ENCODE results near the gene RUNX1.
"Not testable (repeated sequence)": the region's sequence is repeated elsewhere in the genome, so short reads cannot be mapped to it uniquely, and the experiment has no call there.

RUNX1 gene

DNA sequence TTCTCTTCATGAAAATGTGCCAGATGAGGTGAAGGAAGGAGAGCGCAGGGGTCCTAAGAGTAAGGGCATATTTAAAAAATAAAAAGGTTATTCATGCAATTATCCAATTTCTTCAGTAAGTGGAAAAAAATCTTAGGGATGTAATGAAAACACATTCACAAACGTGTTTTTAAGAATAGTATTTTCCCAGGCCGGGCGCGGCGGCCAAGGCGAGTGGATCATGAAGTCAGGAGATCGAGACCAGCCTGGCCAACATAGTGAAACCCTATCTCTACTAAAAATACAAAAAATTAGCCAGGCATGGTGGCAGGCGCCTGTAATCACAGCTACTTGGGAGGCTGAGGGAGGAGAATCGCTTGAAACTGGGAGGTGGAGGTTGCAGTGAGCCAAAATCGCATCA lies 82.2 kb downstream of the RUNX1 start:
- DNase-seq, result not testable (repeated sequence)

GRCh38 chr21:34965200-34966174 lies 83.6 kb downstream of the RUNX1 start:
- no peak for DNase-seq

- DNase-seq, result no peak
Observed at GRCh38 chr21:34962586-34963222, 86.4 kb downstream of the RUNX1 start.

GRCh38 chr21:34962136-34962535 lies 87.0 kb downstream of the RUNX1 start:
- DNase-seq, result no peak

DNA sequence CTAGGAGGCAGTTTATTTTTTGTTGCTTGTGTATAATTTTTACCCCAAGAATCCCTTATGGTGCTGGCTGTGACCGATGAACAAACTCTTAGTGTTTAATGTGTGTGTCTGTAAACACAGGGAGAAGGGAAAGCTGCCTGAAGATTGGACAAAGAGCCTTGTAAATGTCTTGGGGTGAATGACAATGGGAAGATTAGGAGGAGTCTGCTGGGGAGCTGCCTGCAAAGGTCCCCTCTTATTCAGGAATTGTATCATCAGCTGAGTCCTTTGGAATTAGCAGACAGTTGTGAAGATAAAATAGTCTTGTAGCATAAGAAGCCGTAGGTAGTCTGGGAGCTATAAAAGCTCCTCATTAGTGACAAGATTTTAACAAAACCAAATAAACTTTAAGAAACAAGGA lies 88.4 kb downstream of the RUNX1 start:
- no peak for DNase-seq

DNA sequence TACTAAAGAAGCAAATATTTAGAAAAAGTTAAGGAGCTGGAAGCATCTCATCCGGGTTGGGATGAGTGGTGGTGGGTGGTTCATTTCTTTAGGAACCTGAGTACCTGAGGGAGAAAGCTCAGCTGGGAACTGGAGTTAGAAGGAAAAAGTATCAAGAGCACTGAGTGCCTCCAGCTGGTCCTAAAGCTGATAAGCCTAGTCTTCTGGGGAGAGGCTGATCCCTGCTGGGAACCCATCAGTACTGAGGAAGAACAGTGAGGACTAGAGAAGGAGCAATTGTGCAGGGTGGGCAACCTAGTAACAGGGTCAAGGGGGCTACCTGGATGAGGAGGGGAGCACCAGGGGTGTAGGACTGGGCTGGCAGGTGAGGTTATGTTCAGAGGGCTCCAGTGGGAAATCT lies 89.5 kb downstream of the RUNX1 start:
- no peak for DNase-seq

- DNase-seq, result no peak
Observed at GRCh38 chr21:34958040-34958439, 91.1 kb downstream of the RUNX1 start.

DNA sequence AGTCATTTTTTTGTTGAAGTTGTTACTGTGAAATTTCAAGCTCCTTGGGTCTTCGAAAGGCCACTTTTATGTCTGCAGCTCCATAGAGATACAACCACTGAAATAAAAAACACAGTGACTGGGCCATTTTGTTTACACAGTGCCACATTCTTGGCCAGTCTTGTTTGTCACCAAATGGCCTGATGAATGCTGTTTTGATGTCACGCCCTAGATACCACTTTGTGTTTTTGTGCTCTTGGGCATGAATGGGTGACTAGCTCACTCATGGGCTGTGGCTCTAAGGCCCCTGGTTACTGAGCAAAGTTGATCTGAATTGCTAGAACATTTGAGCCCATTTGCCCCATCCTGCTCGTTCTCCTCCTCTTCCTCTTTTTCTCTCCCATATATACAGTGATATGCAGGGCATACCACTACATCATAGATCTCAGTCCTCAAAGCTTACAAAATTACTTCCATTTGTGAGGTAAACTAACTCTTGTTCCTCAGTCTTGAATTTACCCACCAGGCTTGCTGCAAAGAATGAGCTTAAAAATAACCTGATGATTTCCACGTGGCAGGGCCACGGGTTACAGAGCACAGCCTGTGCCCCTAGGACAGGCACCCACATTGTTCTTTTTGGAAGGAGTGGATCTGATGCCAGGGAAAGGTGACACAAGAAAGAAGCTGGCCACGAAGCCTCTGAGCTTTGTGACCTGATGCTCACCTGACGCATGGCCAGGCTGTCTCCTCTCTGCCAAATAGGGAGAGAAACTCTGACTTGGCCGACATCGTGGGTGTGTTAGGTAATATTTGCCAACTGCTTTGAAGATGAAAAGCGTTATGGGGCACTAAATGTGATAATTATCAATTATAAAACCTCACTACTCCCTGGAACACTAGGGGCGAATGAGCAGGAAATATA lies 92.4 kb downstream of the RUNX1 start:
- DNase-seq, result no peak

DNA sequence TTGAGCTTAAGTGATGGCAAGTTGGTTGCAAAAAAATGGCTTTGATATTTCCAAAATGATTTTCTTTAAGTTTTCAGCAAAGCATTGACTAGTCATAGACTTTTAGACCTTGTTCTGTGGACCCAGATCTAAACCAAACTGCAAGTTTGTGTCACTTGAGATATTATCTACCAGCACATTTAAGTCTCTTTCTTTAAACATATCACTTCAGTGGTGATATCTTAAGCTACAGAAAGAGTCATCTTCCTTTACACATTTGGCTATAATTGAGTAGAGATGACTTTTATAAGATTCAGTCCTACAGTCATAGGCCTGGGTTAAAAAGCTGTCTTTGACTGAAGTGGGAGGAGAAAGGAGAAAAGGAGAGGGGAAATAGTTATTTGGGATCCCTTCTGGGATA lies 95.2 kb downstream of the RUNX1 start:
- DNase-seq, result no peak

DNA sequence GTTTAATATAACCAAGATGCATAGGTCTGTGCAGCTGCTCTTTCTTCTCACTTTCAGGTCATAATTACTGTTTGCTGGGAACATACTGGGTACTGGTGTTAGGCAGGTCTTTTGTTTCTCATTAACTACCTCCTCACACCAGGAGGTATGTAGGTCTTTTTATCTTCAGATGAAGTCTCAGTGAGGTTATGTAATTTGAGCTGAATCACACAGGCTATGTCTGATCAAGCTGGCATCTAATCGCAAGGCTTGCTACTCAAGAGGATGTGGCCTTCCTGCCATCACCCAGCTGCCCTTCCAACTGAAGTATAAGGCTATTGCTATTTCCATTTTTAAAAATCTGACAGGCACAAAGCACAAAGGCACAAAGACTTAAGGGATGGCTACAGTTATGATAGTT lies 96.4 kb downstream of the RUNX1 start:
- DNase-seq, result no peak

GRCh38 chr21:34951868-34952267 lies 97.2 kb downstream of the RUNX1 start:
- DNase-seq, result not testable (repeated sequence)

GRCh38 chr21:34950980-34951379 lies 98.1 kb downstream of the RUNX1 start:
- DNase-seq, result no peak

- DNase-seq, result no peak
Observed at GRCh38 chr21:34949499-34949898, 99.6 kb downstream of the RUNX1 start.

DNA sequence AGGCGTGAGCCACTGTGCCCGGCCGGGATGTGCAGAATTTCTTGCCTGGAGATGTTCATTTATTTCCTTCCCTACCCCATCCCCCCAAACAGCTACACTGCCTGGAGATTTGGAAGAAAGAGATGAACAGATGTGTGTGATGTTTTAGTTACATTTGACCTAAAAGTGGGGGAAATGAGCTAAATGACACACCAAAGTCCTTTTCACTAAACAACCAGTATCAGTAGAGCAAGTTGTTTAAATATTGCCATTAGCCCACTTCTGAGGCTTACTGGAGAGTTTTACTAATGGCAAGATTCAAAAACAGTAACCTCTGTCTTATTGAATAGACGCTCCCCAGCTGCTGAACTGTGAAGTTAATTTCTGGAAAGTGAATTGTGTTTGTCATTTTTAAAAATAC lies 100.1 kb downstream of the RUNX1 start:
- no peak for DNase-seq

GRCh38 chr21:34948157-34948556 lies 100.9 kb downstream of the RUNX1 start:
- no peak for DNase-seq

DNA sequence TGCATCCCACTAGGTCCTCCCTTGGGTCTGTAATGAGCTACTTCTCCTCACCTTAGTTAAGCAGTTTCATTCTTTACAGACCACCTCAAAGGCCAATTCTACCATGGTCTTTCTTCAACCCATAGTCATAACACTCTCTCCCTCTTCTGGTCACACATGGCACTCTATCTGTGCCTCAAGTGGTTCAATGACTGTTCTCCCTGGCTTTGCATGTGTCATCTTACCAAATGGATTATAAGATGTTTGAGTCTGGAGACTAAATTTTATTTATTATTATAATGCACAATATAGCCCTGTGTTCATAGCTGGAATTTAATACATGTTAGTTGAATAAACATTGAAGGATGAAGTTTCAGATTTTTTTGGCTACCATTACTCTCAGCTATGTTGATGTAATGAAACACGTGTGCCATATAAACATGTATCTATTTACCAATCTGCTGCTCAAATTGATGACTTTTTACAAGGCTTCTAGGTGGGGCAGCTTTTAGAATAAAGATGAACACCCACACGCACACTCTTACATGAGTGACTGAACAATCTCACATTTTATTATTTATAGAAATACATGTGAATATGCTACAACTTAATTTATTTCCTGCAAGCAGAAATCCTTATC lies 102.1 kb downstream of the RUNX1 start:
- no peak for DNase-seq

- no peak for DNase-seq
Observed at GRCh38 chr21:34946385-34946840, 102.7 kb downstream of the RUNX1 start.

- no peak for DNase-seq
Observed at GRCh38 chr21:34945288-34945687, 103.8 kb downstream of the RUNX1 start.

DNA sequence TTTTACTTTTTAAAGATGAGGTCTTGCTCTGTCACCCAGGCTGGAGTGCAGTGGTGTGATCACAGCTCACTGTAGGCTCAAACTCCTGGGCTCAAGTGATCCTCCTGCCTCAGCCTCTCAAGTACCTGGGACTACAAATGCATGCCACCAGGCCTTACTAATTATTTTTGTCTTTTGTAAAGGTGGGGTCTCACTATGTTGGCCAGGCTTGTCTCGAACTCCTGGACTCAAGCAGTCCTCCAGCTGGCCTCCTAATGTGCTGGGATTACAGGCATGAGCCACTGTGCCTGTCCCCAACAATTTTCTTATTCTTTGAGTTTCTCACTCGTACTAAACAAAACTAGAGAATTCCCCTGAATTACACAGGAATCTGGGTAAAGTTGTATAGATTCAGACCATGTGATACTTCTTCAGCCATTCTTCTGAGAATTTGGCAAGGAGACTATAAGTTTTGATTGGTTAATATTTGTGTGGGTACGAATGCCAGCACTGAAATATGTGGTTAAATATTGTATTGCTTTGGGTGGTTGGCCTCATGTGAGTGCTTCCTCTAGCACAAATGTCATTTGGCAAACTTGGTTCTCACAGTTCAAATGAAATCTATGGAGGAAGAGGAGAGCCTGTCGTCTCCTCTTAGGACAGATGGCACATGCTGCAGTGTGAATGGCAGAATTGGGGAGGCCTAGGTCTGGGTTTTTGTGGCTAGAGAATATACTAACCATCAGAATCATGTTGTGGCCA lies 104.9 kb downstream of the RUNX1 start:
- no peak for DNase-seq

DNA sequence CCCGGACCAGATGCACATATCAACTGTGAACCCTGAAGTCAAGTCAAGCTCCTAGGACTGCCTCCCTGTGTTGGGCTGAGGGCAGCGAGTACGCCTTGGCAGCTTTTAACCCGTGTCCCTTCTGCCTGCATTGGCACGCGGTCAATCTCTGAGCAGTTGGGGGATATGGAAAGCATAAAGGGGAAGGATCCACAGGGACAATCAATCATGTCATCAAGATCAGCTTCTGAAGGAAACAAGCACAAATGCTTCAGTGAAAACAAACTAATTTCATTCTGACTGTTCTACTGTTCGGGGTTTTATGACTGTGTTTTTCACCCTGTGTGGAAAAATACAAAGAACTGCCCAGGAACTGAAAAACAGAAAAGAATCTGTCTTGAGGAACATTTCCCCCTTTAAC lies 106.2 kb downstream of the RUNX1 start:
- DNase-seq, result no peak

DNA sequence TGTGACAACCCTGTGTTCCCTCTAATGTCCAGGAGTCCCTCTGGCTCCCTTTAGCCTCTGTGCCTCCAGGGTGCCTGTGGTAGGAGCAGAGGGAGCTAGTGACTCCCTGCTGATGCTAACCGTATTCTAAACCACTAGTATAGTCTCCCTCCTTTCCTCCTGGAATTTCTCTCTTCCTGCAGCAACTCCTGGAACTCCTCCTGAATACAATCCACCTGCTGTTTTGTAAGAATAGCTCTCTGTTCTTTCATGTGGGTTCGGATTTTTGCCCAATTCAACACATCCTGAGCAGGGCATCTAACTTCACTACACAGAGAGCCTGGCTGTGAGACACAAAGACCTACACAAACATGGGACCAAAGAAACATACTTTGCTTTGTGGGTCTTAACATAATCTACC lies 107.9 kb downstream of the RUNX1 start:
- DNase-seq, result no peak

All from activated CD4-positive, alpha-beta T cell treated with anti-CD3 and anti-CD28 coated beads for 1 hour (primary cell).